Measurements from ENCODE around the gene TTYH3. TPM values are rescaled to one million over a fixed set of nuclear protein-coding genes. Genes with fewer than 3 reads are reported as not detected.

Gene TTYH3
- total RNA-seq, 1 experiment from 2014 or later: 122 TPM

GRCh38 chr7:2713978-2714377 is 82.2 kb downstream of the TTYH3 start:
- Histone ChIP-seq H2BK120ac (ENCODE audit: low read depth, low read length, poor library complexity, severe bottlenecking) (no peak overlapping the region), H3K4me1 (ENCODE audit: insufficient read depth, low read length) (no peaks in the 10 kb centered on the region)

More at GRCh38 chr7:2713978-2714377, 82.2 kb downstream of the TTYH3 start:
- Mint-ChIP-seq H3K9me3 (no peaks in the 10 kb centered on the region; a peak in 1 of 5 replicates), H3K27me3 (ENCODE audit: low read depth) (peaks cover 1% of the 10 kb centered on the region), H3K36me3 (ENCODE audit: insufficient read depth in 1 of 3, low read depth in 3 of 3) (peaks cover 19 to 47% (median 46%) of the 10 kb centered on the region in 3 experiments), H3K4me1 (peaks cover 7 to 14% of the 10 kb centered on the region in 2 experiments), H3K27ac (peak overlapping the region in 2 of 3 experiments; percentile 52 to 53; a peak in 3 of 7 replicates), H3K4me3 (no peak overlapping the region)
- H3K18ac ChIP-seq (ENCODE audit: insufficient read length, low read depth, low read length): no peak overlapping the region
- H4K91ac ChIP-seq (ENCODE audit: insufficient read length, low read depth, low read length): no peak overlapping the region
- no peaks in the 10 kb centered on the region for H4K20me1 ChIP-seq (ENCODE audit: control insufficient read depth, insufficient read depth, insufficient read length)
- no peaks in the 10 kb centered on the region for H3K79me2 ChIP-seq (ENCODE audit: insufficient read depth, low read length)
- H3T11ph ChIP-seq (ENCODE audit: low read length): no peak overlapping the region
- H3K14ac ChIP-seq (ENCODE audit: insufficient read depth, low read length): no peak overlapping the region
- no peak overlapping the region for H3K4ac ChIP-seq (ENCODE audit: low read depth, low read length)
- H2AK5ac ChIP-seq (ENCODE audit: insufficient read length, low read length): no peak overlapping the region
- H3K79me1 ChIP-seq (ENCODE audit: insufficient read depth, low read depth, low read length, poor library complexity, severe bottlenecking): no peaks in the 10 kb centered on the region
- no peak overlapping the region for H2AFZ ChIP-seq (ENCODE audit: low read length)
- H3K27me3 ChIP-seq (ENCODE audit: insufficient read depth, low read length): no peaks in the 10 kb centered on the region
- H2BK5ac ChIP-seq (ENCODE audit: insufficient read length, low read length): no peak overlapping the region
- no peak overlapping the region for H4K5ac ChIP-seq (ENCODE audit: insufficient read length, low read depth, low read length)
- no peaks in the 10 kb centered on the region for H3K9me3 ChIP-seq (ENCODE audit: control insufficient read depth, low read depth, low read length)
- TF ChIP-seq CTCF (conservative IDR thresholded peaks at IDR 0.05): no peak
- no peaks in the 10 kb centered on the region for H3K23me2 ChIP-seq (ENCODE audit: insufficient read length, low read depth, low read length, poor library complexity, severe bottlenecking)
- H3K9ac ChIP-seq (ENCODE audit: extremely low read depth, insufficient read length, low read length): no peak overlapping the region
- no CpG with 5 or more reads among the region's 12 CpGs for WGBS (ENCODE audit: extremely low coverage, insufficient read length, low lambda C conversion rate)
- no peak overlapping the region for H3K4me2 ChIP-seq (ENCODE audit: insufficient read depth, insufficient read length, low read length)
- H3K23ac ChIP-seq (ENCODE audit: insufficient read length, low read depth, low read length): no peak overlapping the region
- H2BK15ac ChIP-seq (ENCODE audit: low read depth, low read length): no peak overlapping the region
- no peak for DNase-seq
- H3K56ac ChIP-seq (ENCODE audit: insufficient read length, low read depth, low read length): no peak overlapping the region
- no peak overlapping the region for H2BK20ac ChIP-seq (ENCODE audit: low read depth, low read length, poor library complexity, severe bottlenecking)
- H2BK12ac ChIP-seq (ENCODE audit: insufficient read length, low read depth, low read length): no peak overlapping the region
- H4K8ac ChIP-seq (replicated peaks; ENCODE audit: insufficient read length, low read depth, low read length): no peak overlapping the region
- no peak overlapping the region for H3K27ac ChIP-seq (ENCODE audit: insufficient read length, low read depth, low read length)

Other genes with a start within 250 kb of the TTYH3 start
- 18.4 and 19.3 TPM in 2 replicates for gene CHST12, start 228.4 kb upstream of the TTYH3 start, total RNA-seq (2021)
- not detected in 2 replicates for gene GRIFIN, start 155.6 kb upstream of the TTYH3 start, total RNA-seq (2021)
- 52.9 and 55.3 TPM in 2 replicates for gene LFNG, start 112.2 kb upstream of the TTYH3 start, total RNA-seq (2021)
- gene BRAT1, start 76.5 kb upstream of the TTYH3 start, total RNA-seq (2021): 41.2 and 42.6 TPM in 2 replicates
- 6.7 and 7.0 TPM in 2 replicates for gene IQCE, start 73.0 kb upstream of the TTYH3 start, total RNA-seq (2021)
- 0.74 and 0.90 TPM in 2 replicates for gene AMZ1, start 56.2 kb downstream of the TTYH3 start, total RNA-seq (2021)
- 60.2 and 63.1 TPM in 2 replicates for gene GNA12, start 212.3 kb downstream of the TTYH3 start, total RNA-seq (2021)